Aorta (tissue), 5 donors: ENCODE data around the gene AQP3. TPM values are rescaled to one million over a fixed set of nuclear protein-coding genes. Genes with fewer than 3 reads are reported as not detected.
"Not testable (repeated sequence)": the region's sequence is repeated elsewhere in the genome, so short reads cannot be mapped to it uniquely, and the experiment has no call there.

Experiments used
- ATAC-seq: fragments of 200-7000 bp; cut with Tn5 transposase; one replicate; pipeline ENCODE4 v1.9.1; 2022; ENCODE audit warnings: moderate library complexity; ENCODE audit not compliant: low FRiP score
- DNase-seq, 2 donors: peaks; one replicate each; pipeline ENCODE4 v3.0.0-alpha.2; 2020
- H3K27ac ChIP-seq, 2 donors: one replicate each; pipeline ENCODE4 v1.5.1; 2013; ENCODE audit warnings: low read length in 2 of 2, mild to moderate bottlenecking in 2 of 2, moderate library complexity in 2 of 2, control low read depth in 1 of 2, inconsistent platforms in 1 of 2, low read depth in 1 of 2
- H3K27me3 ChIP-seq, 2 donors: one replicate each; pipeline ENCODE4 v1.6.1; 2013; ENCODE audit warnings: control low read depth in 1 of 2, low read length in 1 of 2, mild to moderate bottlenecking in 1 of 2, moderate library complexity in 1 of 2; ENCODE audit not compliant: insufficient read depth in 2 of 2, control insufficient read depth in 1 of 2
- H3K36me3 ChIP-seq, 2 donors: one replicate each; pipeline ENCODE4 v1.6.1; 2013; ENCODE audit warnings: control low read depth in 1 of 2, low read length in 1 of 2, mild to moderate bottlenecking in 1 of 2; ENCODE audit not compliant: insufficient read depth in 2 of 2, control insufficient read depth in 1 of 2
- H3K4me1 ChIP-seq, 2 donors: one replicate each; pipeline ENCODE4 v1.6.1; 2013; ENCODE audit warnings: low read length in 2 of 2, control low read depth in 1 of 2, mild to moderate bottlenecking in 1 of 2, moderate library complexity in 1 of 2; ENCODE audit not compliant: insufficient read depth in 2 of 2, control insufficient read depth in 1 of 2
- H3K4me3 ChIP-seq, 2 donors: one replicate each; pipeline ENCODE4 v1.5.1; 2013; ENCODE audit warnings: low read length in 2 of 2, control low read depth in 1 of 2, mild to moderate bottlenecking in 1 of 2
- H3K9me3 ChIP-seq: one replicate; pipeline ENCODE4 v1.6.1; 2013; ENCODE audit warnings: mild to moderate bottlenecking, low read length; ENCODE audit not compliant: control insufficient read depth
- WGBS, 2 donors: extraction: QIAGEN DNeasy Blood & Tissue Kit; methylation state at CpG; one replicate each; pipeline ENCODE4 v1.1.7; 2013; 5-methylcytosine and 5-hydroxymethylcytosine counted together
- intact Hi-C, 2 donors: fragments of 100-400 bp; cut with DNase I; formaldehyde crosslinking; loops; one replicate each; pipeline versions ENCODE4 v1.14.2 to v1.15.0; 2022
- polyA plus RNA-seq, 2 donors: library from polyadenylated mRNA; stranded (reverse); fragments of 200-250 nt; gene quantifications; one replicate each; pipeline ENCODE4 v1.2.3, GENCODE V29; 2013
- total RNA-seq, 2 donors: library from RNA; stranded (reverse); fragmentation: NEBNext Ultra II Directional; extraction: Animal tissue kit (Norgen Biotek cat#: 25700); gene quantifications; one replicate each; pipeline ENCODE4 v1.2.1, GENCODE V29; 2021
- donor health status: healthy with polysubstance abuse.
- donor health status: Bipolar disorder and iron deficiency.
- donor health status: DM: no; HTN: no; CAD: no.
- donor health status: DM: no; HTN: no; CAD: no.
- donor health status: DM: yes; HTN: yes; CAD: no.

The AQP3 gene
- total and polyA plus RNA-seq, 4 donors, result 2.8 to 9.3 (median 4.4) TPM

DNA sequence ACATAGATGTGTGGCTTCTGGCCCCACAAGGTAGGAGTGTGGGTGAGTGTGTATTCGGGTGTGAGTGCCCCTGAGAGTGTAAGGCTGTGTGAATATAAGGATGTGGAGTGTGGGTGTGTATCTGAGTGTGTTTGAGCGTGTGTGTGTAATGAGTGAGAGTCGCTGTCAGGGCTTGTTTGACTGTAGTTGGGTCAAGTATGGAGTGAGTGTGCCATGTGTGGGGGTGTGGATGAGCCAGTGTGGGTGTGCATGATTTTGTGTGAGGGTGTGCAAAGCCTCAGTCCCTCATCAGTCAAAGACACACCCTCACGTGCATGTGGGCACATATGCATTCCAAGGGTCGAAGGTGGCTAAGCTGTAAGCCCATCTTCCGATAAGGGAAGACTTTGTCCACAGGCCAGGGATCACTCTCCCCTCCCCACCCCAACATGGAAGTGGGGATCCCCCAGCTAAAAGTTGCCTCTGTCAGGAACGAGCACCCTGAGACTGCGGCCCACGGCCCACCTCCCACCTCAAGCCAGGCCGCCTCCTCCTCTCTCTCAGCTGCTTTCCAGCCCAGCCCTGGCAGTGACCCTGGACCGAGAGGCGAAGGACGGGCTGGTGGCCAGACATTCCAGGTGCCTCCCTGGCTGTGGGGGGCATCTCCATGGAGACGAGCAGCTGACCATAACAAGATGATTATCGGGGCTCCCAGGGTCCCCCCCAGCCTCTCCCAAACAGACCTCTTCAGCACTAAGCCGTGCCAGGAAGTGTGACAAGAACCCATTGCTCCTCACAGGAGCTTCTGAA lies 12.9 kb downstream of the AQP3 start:
- Histone ChIP-seq H3K36me3 (no peaks in the 10 kb centered on the region), H3K27ac (no peak overlapping the region), H3K9me3 (no peaks in the 10 kb centered on the region), H3K27me3 (no peaks in the 10 kb centered on the region), H3K4me1 (no peaks in the 10 kb centered on the region), H3K4me3 (no peak overlapping the region)
- ATAC-seq (no peak), DNase-seq (no peak)
- 63 to 74% methylated on average over 15 to 16 of the region's 16 CpGs for WGBS, 2 donors
- intact Hi-C loops, result loop anchor here in 1 of 2 donors (10.0 kb wide), 1 partner anchor 60 kb away; no protein-coding TSS in a partner anchor

DNA sequence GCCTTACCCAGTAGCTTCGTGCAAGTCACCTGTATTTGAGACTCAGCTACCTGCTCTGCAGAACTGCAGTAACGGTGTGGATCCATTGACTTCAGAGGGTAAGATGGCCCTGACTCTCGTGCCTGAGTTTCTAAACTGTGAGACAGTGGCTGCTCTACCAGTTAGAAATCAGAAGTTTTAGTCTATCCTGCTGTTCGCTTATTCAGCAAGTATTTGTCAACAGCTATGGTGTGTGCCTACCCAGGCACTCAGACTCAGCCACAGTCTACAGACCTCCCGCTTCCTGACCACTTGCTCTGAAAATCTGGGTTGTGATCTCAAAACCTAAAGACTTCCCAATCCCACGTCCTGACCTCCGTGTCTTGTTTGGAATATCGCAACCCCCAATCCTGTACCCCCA lies 13.5 kb downstream of the AQP3 start:
- Histone ChIP-seq H3K27me3 (no peaks in the 10 kb centered on the region), H3K4me1 (no peaks in the 10 kb centered on the region), H3K4me3 (no peak overlapping the region), H3K9me3 (no peaks in the 10 kb centered on the region), H3K36me3 (no peaks in the 10 kb centered on the region), H3K27ac (no peak overlapping the region)
- intact Hi-C loops, result loop anchor here in 1 of 2 donors (10.0 kb wide), 1 partner anchor 61 kb away; no protein-coding TSS in a partner anchor
- no peak for ATAC-seq
- no peak for DNase-seq
- WGBS, 2 donors, result 90 to 93% methylated on average over 8 of the region's 8 CpGs

DNA sequence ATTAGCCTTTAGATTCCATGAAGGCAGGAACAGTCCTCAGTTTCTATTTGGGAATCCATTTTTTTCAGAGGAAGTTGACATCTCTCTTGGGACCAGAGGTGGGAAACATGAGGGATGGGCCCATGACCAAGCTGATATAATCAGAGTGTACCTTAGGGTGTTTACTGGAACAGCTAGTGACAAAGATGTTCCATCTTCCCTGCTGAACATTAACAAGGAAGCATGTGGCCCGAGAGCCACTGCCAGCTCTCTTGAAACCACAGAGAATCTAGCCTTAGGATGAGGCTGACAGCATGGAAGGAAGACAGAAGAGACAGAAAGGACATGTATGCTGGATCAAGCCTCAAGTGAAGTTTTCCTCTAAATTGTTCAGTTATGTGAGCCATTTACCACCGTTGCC lies 16.0 kb downstream of the AQP3 start:
- no peaks in the 10 kb centered on the region for H3K4me1 ChIP-seq
- no peaks in the 10 kb centered on the region for H3K27me3 ChIP-seq
- no peak overlapping the region for H3K27ac ChIP-seq
- H3K4me3 ChIP-seq, result no peak overlapping the region
- ATAC-seq (no peak), DNase-seq (no peak)
- no peaks in the 10 kb centered on the region for H3K9me3 ChIP-seq
- 93% methylated on average over 2 of the region's 2 CpGs for WGBS, 2 donors
- no peaks in the 10 kb centered on the region for H3K36me3 ChIP-seq
- intact Hi-C loops, result loop anchor here in 1 of 2 donors (10.0 kb wide), 1 partner anchor 63 kb away; no protein-coding TSS in a partner anchor

DNA sequence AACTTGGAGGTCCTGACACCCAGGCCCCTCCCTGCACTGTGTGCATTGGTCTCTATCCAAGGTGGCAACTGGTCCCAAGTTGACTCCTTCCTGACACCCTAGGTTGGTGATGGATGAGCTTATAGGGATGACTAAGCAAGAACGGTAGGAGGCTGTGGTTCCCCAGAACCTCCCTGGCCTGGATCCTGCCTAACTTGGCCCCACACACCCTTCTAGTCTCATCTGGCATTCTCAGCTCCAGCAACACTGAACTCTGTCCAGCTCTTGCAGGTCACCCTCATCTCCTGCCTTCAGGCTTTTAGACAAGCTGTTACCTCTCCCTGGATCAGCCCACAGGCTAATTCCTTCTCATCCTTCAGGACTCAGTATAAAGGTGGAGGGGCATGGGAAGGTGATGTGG lies 16.5 kb downstream of the AQP3 start:
- 6 to 17% methylated on average over 1 of the region's 1 CpG for WGBS, 2 donors
- intact Hi-C loops, result loop anchor here in 1 of 2 donors (10.0 kb wide), 1 partner anchor 64 kb away; no protein-coding TSS in a partner anchor

DNA sequence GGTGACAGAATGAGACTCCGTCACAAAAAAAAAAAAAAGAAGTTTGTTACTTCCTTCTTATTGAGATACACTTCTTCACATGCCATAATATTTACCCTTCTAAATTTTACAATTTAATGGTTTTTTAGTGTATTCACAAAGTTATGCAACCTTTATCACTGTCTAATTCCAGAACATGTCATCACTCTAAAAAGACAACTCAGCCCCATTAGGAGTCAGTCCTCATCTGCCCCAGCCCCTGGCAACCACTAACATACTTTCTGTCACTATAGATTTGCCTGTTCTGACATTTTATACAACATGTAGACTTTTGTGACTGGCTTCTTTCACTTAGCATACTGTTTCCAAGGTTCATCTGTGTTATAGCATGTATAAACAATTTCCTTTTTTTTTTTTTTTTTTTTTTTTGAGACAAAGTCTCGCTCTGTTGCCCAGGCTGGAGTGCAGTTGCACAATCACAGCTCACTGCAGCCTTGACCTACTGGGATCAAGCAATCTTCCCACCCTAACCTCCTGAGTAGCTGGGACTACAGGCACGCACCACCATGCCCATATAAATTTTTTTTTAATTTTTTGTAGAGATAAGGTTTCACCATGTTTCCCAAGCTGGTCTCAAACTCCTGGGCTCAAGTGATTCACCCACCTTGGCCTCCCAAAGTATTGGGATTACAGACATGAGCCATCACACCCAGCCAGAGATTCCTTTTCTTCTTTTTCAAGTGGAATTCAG lies 18.0 kb downstream of the AQP3 start:
- WGBS, 2 donors, result 87 to 100% methylated on average over 3 of the region's 3 CpGs
- ATAC-seq, result no peak

More for the DNA sequence above, 16.5 kb downstream of the AQP3 start:
- no peak for ATAC-seq
- Histone ChIP-seq H3K27me3 (no peaks in the 10 kb centered on the region), H3K4me3 (no peak overlapping the region), H3K4me1 (no peaks in the 10 kb centered on the region), H3K36me3 (no peaks in the 10 kb centered on the region), H3K9me3 (no peaks in the 10 kb centered on the region), H3K27ac (no peak overlapping the region)
- DNase-seq, result no peak

DNA sequence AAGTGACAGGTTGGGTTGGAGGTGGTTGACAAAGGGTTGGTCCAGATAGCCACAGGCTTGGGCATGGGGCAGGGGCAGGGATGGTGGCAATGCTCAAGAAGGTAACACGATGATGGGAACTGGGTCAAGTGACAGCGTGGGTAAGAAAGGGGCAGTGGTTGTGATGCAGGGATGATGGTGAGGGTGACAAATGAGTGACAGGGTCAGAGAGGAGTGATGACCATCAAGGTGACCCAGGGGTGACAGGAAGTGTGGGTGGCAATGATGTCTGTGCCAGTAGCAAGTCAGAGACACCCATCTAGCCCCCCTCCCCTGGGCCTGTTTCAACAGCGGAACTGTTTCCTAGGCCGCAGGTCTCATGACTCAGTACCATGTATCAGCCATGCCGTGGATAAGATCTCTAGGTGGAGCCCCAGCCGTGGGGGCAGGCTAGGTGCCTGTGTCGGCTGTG lies 20.5 kb downstream of the AQP3 start:
- Histone ChIP-seq H3K4me3 (no peak overlapping the region), H3K9me3 (no peaks in the 10 kb centered on the region), H3K27me3 (no peaks in the 10 kb centered on the region), H3K27ac (no peak overlapping the region), H3K4me1 (no peaks in the 10 kb centered on the region), H3K36me3 (no peaks in the 10 kb centered on the region)
- peak; percentile 19 for ATAC-seq
- DNase-seq, result no peak
- intact Hi-C loops, result no loop called here
- 83 to 86% methylated on average over 7 of the region's 7 CpGs for WGBS, 2 donors

More for the DNA sequence above, 18.0 kb downstream of the AQP3 start:
- no peaks in the 10 kb centered on the region for H3K27me3 ChIP-seq
- DNase-seq, result no peak
- H3K4me3 ChIP-seq, result no peak overlapping the region
- H3K4me1 ChIP-seq, result no peaks in the 10 kb centered on the region
- no peak overlapping the region for H3K27ac ChIP-seq
- no peaks in the 10 kb centered on the region for H3K36me3 ChIP-seq
- intact Hi-C loops, result no loop called here
- no peaks in the 10 kb centered on the region for H3K9me3 ChIP-seq

DNA sequence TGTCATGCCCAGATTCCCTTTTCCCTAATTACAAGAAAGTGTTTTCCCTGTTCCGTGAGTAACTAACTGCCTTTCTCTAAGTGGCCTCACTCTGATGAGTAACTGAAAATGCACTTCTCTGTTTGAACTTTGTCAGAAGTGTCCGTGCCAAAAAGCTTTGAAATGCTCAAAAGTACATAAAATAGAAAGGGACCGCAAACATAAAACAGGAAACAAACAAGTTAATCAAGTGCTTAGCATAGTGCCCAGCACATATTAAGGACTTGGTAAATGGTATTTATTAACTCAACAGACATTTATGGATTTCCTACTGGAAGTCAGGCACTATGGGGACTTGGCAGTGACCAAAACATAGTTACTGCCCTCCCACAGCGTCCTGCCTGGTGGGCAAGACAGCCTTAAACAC lies 22.3 kb downstream of the AQP3 start:
- Histone ChIP-seq H3K9me3 (no peaks in the 10 kb centered on the region), H3K27ac (no peak overlapping the region), H3K36me3 (no peaks in the 10 kb centered on the region), H3K4me1 (no peaks in the 10 kb centered on the region), H3K27me3 (no peaks in the 10 kb centered on the region), H3K4me3 (no peak overlapping the region)
- no peak for ATAC-seq
- WGBS, 2 donors, result 83 to 84% methylated on average over 4 of the region's 4 CpGs
- intact Hi-C loops, result no loop called here
- DNase-seq, result no peak

DNA sequence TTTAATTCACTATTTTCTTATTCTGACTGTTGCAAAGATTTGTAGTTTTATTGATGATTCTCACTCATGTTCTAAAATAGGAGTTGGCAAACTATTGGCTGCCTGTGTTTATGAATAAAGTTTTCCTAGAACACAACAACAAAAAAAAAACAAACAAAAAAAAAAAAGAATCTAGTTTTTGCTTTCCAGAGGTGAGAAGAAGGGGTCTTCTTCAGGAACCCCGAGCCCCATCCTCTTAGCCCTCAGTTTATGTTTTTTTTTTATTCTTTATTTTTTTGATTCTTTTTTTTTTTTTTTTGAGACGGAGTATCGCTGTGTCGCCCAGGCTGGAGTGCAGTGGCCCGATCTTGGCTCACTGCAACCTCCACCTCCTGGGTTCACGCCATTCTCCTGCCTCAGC lies 22.9 kb downstream of the AQP3 start:
- H3K36me3 ChIP-seq, H3K4me1 ChIP-seq, H3K9me3 ChIP-seq, H3K4me3 ChIP-seq, intact Hi-C loops, ATAC-seq, H3K27me3 ChIP-seq, H3K27ac ChIP-seq, DNase-seq: not testable (repeated sequence)
- WGBS, 2 donors, result 92 to 95% methylated on average over 5 to 6 of the region's 6 CpGs
